HL-60 (cell line): ENCODE results near the gene NOS1AP.

ENCODE experiments used
- CTCF ChIP-seq: IDR thresholded peaks from one replicate; pipeline ENCODE4 v1.5.1; 2011; ENCODE audit warnings: low read length, control low read depth, inconsistent platforms; ENCODE audit not compliant: insufficient read depth
- POLR2AphosphoS5 ChIP-seq: IDR thresholded peaks from 2 replicates; pipeline ENCODE4 v1.6.1; 2012; ENCODE audit warnings: low read depth

- TF ChIP-seq CTCF: no peak
- no peak for TF ChIP-seq POLR2AphosphoS5
These were observed 42.1 kb downstream of the NOS1AP start for GRCh38 chr1:162111572-162111971.
